Esophagus muscularis mucosa (tissue), 4 donors: Measurements from ENCODE around the gene FAM210B.

Experiments used
- EP300 ChIP-seq: sonication (generic); formaldehyde crosslinking; IDR thresholded peaks from one replicate; pipeline ENCODE4 v1.6.1; 2017; ENCODE audit warnings: antibody characterized with exemption
- POLR2A ChIP-seq: fragments of 450-650 bp; IDR thresholded peaks from one replicate; pipeline ENCODE4 v1.6.1; 2017; ENCODE audit warnings: antibody characterized with exemption, moderate library complexity, mild to moderate bottlenecking, low read depth
- TF ChIP-seq, protein P1 (sequence below), 3 experiments: fragments of 200-600 bp in 2 of 3; fragments of 450-650 bp in 1 of 3; sonication (generic) in 2 of 3; IDR thresholded peaks; one replicate each; pipeline ENCODE4 v1.5.1; 2017 to 2019; ENCODE audit warnings: antibody characterized with exemption in 3 of 3, mild to moderate bottlenecking in 2 of 3, moderate library complexity in 1 of 3

DNA sequence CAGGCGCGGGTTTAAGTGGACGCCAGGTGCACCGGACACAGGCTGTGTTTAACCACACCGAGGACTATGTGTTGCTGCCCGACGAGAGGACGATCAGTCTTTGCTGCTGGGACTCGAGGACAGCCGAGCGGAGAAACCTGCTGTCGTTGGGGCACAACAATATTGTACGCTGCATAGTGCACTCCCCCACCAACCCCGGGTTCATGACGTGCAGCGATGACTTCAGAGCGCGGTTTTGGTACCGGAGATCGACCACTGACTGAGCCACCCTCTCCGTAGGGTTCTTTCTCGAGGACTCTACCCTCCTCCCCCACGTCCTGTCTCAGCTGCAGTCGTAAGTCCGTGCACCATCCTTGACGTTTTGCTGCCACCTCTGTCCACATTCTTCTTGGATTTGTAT, 44.7 kb downstream of the FAM210B start:
- TF ChIP-seq POLR2A (no peak), EP300 (no peak)
- TF ChIP-seq, protein P1, sequence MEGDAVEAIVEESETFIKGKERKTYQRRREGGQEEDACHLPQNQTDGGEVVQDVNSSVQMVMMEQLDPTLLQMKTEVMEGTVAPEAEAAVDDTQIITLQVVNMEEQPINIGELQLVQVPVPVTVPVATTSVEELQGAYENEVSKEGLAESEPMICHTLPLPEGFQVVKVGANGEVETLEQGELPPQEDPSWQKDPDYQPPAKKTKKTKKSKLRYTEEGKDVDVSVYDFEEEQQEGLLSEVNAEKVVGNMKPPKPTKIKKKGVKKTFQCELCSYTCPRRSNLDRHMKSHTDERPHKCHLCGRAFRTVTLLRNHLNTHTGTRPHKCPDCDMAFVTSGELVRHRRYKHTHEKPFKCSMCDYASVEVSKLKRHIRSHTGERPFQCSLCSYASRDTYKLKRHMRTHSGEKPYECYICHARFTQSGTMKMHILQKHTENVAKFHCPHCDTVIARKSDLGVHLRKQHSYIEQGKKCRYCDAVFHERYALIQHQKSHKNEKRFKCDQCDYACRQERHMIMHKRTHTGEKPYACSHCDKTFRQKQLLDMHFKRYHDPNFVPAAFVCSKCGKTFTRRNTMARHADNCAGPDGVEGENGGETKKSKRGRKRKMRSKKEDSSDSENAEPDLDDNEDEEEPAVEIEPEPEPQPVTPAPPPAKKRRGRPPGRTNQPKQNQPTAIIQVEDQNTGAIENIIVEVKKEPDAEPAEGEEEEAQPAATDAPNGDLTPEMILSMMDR (IDR thresholded peaks at IDR 0.05), result no peak
